IPS-18c (cell line): ENCODE data around the gene KLHDC9.

Experiments
- H3K4me3 ChIP-seq: 2 replicates; pipeline ENCODE4 v1.7.0; 2013; ENCODE audit warnings: low read depth, mild to moderate bottlenecking, low read length, moderate library complexity; ENCODE audit not compliant: insufficient read depth
- H3K9me3 ChIP-seq: one replicate; pipeline ENCODE4 v1.6.1; 2013; ENCODE audit warnings: mild to moderate bottlenecking, low read length, moderate library complexity; ENCODE audit not compliant: control insufficient read depth, insufficient read depth

KLHDC9 gene

DNA sequence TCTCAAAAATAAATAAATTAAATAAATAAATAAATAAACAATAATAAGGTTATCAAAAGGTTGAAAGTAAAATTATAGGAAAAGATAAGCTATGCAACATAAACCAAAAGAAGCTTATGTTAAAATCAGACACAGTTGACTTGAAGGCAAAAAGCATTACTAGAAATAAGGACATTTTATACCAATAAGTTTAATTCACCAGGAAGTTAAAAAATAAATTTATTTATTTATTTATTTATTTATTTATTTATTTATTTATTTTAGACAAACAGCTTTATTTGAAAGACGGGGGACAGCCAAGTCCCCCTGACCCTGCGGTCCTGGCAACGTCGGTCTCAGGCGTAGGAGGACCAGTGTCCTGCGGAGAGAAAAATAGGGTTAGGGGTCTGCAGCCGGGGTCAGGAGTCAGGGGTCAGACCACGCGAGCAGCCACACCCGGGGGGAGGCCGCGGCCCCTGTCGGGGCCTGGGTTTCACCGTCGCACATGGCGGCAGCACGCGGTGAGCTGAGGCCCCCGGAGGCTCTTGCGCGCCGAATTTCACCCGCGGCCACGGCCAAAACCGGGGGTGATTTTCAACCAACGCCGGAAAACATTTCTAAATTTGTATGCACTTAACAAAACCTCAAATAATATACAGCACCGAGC lies 42.7 kb downstream of the KLHDC9 start:
- H3K4me3 ChIP-seq, result no peak overlapping the region
- H3K9me3 ChIP-seq, result no peaks in the 10 kb centered on the region

DNA sequence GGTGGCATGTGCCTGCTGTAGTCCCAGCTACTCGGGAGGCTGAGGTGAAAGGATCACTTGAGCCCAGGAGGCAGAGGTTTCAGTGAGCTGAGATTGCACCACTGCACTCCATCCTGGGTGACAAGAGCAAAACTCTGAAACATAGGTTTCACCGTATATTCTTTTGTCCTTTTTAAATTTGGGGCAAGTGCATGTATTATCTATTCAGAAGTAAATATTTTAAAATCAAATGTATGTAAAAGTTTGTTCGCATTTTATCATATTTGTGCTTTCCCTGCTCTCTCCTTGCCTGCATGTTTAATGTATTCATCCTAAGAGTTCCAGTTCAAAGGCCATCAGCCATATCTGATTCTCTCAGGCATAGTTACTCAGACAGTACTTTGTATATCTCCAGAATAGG lies 47.7 kb downstream of the KLHDC9 start:
- no peak overlapping the region for H3K4me3 ChIP-seq
- no peaks in the 10 kb centered on the region for H3K9me3 ChIP-seq
